Measurements from ENCODE around the gene IGF2R.

- TF ChIP-seq POLR2A (IDR thresholded peaks at IDR 0.05; ENCODE audit: low read length) (no peak), GATA1 (IDR thresholded peaks at IDR 0.05; ENCODE audit: low read depth, low read length) (no peak)
Observed at GRCh38 chr6:160042014-160042773, 73.3 kb downstream of the IGF2R start.
